B cell (primary cell): ENCODE results near the gene LRG1. TPM values are rescaled to one million over a fixed set of nuclear protein-coding genes. Genes with fewer than 3 reads are reported as not detected.

Source experiments
- ATAC-seq: fragments of 200-7000 bp; cut with Tn5 transposase; one replicate; pipeline ENCODE4 v1.10.0; 2021; ENCODE audit warnings: low read depth, mild to moderate bottlenecking, moderate number of reproducible peaks, moderate library complexity
- CTCF ChIA-PET: fragments of 350-600 bp; sonication (Branson Sonifier 250); formaldehyde crosslinking; loops from one replicate; lab custom pipeline; 2021; ENCODE audit warnings: antibody characterized with exemption, inconsistent platforms; lab: Charles Lee
- POLR2A ChIA-PET: fragments of 350-600 bp; sonication (Branson Sonifier 250); formaldehyde crosslinking; loops from one replicate; lab custom pipeline; 2021; ENCODE audit warnings: antibody characterized with exemption; lab: Charles Lee
- DNase-seq: peaks from one replicate; pipeline ENCODE4 v3.0.0; 2013
- H2AFZ ChIP-seq: 2 replicates; pipeline ENCODE4 v1.6.1; 2012; ENCODE audit warnings: mild to moderate bottlenecking, low read depth, low read length; ENCODE audit not compliant: insufficient read depth, poor library complexity, severe bottlenecking
- H3K27ac ChIP-seq, 2 donors: 1 replicate in 1 of 2; 2 replicates in 1 of 2; pipeline ENCODE4 v1.5.1; 2012 to 2013; ENCODE audit warnings: low read length in 2 of 2, mild to moderate bottlenecking in 2 of 2, moderate library complexity in 1 of 2
- H3K27me3 ChIP-seq, 4 experiments: fragments of 200-600 bp in 1 of 4; sonication (generic) in 1 of 4; replicated peaks in 1 of 4; 1 replicate in 2 of 4; 2 replicates in 2 of 4; pipeline versions ENCODE4 v1.6.1 to v1.7.0; 2013 to 2016; ENCODE audit warnings: low read length in 3 of 4, mild to moderate bottlenecking in 2 of 4, mixed read lengths in 1 of 4, moderate library complexity in 1 of 4; ENCODE audit not compliant: insufficient read depth in 4 of 4, control insufficient read depth in 3 of 4; ENCODE audit errors: control extremely low read depth in 1 of 4
- H3K36me3 ChIP-seq, 2 experiments: replicated peaks in 1 of 2; 1 replicate in 1 of 2; 2 replicates in 1 of 2; pipeline versions ENCODE4 v1.6.1 to v1.7.1; 2013; ENCODE audit warnings: low read length in 1 of 2; ENCODE audit not compliant: insufficient read depth in 2 of 2, control insufficient read depth in 1 of 2; ENCODE audit errors: control extremely low read depth in 1 of 2, extremely low read depth in 1 of 2
- H3K4me1 ChIP-seq, 2 donors: fragments of 200-600 bp in 1 of 2; sonication (generic) in 1 of 2; 1 replicate in 1 of 2; 2 replicates in 1 of 2; pipeline versions ENCODE4 v1.5.1 to v1.6.1; 2013 to 2017; ENCODE audit warnings: low read length in 2 of 2; ENCODE audit not compliant: control insufficient read depth in 2 of 2, insufficient read depth in 2 of 2
- H3K4me2 ChIP-seq: replicated peaks from 2 replicates; pipeline ENCODE3; 2012; ENCODE audit warnings: mild to moderate bottlenecking, low read depth, low read length; ENCODE audit not compliant: poor library complexity, severe bottlenecking
- H3K4me3 ChIP-seq, 5 experiments: fragments of 200-600 bp in 1 of 5; sonication (generic) in 1 of 5; 1 replicate in 3 of 5; 2 replicates in 2 of 5; pipeline versions ENCODE4 v1.5.1 to v1.7.0; 2011 to 2016; ENCODE audit warnings: low read length in 4 of 5, mild to moderate bottlenecking in 4 of 5, low read depth in 2 of 5, control low read depth in 1 of 5, moderate library complexity in 1 of 5; ENCODE audit not compliant: insufficient read depth in 1 of 5; ENCODE audit errors: control extremely low read depth in 1 of 5, extremely low read depth in 1 of 5
- H3K79me2 ChIP-seq: fragments of 200-600 bp; sonication (generic); one replicate; pipeline ENCODE4 v1.6.0; 2016; ENCODE audit warnings: low read length; ENCODE audit not compliant: control insufficient read depth, insufficient read depth
- H3K9ac ChIP-seq: fragments of 200-600 bp; sonication (generic); 2 replicates; pipeline ENCODE4 v1.6.1; 2017; ENCODE audit warnings: mild to moderate bottlenecking, low read length, moderate library complexity
- H3K9me3 ChIP-seq, 3 donors: one replicate each; pipeline versions ENCODE4 v1.6.1 to v1.7.1; 2013; ENCODE audit warnings: low read length in 2 of 3; ENCODE audit not compliant: control insufficient read depth in 2 of 3, insufficient read depth in 1 of 3; ENCODE audit errors: control extremely low read depth in 1 of 3
- H4K20me1 ChIP-seq: 2 replicates; pipeline ENCODE4 v1.6.0; 2012; ENCODE audit warnings: mild to moderate bottlenecking, low read length; ENCODE audit not compliant: insufficient read depth, control insufficient read depth, poor library complexity, severe bottlenecking
- H3K27ac Mint-ChIP-seq: one replicate; pipeline ENCODE4 v1.8.0; 2021; ENCODE audit warnings: mixed read lengths
- H3K27me3 Mint-ChIP-seq: one replicate; pipeline ENCODE4 v1.8.0; 2021; ENCODE audit warnings: mixed read lengths
- H3K4me1 Mint-ChIP-seq: one replicate; pipeline ENCODE4 v1.8.0; 2021; ENCODE audit warnings: mixed read lengths
- H3K4me3 Mint-ChIP-seq: one replicate; pipeline ENCODE4 v1.8.0; 2021; ENCODE audit warnings: mixed read lengths
- H3K9me3 Mint-ChIP-seq: one replicate; pipeline ENCODE4 v1.8.0; 2022; ENCODE audit warnings: mixed read lengths; ENCODE audit not compliant: insufficient read depth
- CTCF ChIP-seq: fragments of 200-600 bp; IDR thresholded peaks from one replicate; pipeline ENCODE4 v1.8.0; 2022; ENCODE audit warnings: antibody characterized with exemption, mild to moderate bottlenecking
- EZH2 ChIP-seq: IDR thresholded peaks from 2 replicates; pipeline ENCODE4 v1.6.1; 2012; ENCODE audit warnings: borderline replicate concordance, low read depth, mild to moderate bottlenecking, moderate library complexity, low read length; ENCODE audit not compliant: insufficient read depth, poor library complexity, severe bottlenecking
- WGBS: methylation state at CpG from one replicate; pipeline ENCODE4 v1.1.5; 2013; ENCODE audit warnings: missing lambda C conversion rate; ENCODE audit not compliant: insufficient coverage; 5-methylcytosine and 5-hydroxymethylcytosine counted together
- intact Hi-C: fragments of 100-400 bp; cut with micrococcal nuclease; formaldehyde crosslinking; loops from one replicate; pipeline ENCODE4 v1.10.0; 2022
- polyA plus RNA-seq: library from polyadenylated mRNA; depleted of rRNA; stranded (reverse); fragments of >200 nt; gene quantifications from 2 replicates; pipeline ENCODE4 v1.2.3, GENCODE V29; 2012
- total RNA-seq, 2 donors: library from RNA; stranded (reverse); fragments of 120-200 nt in 1 of 2; gene quantifications; 1 replicate in 1 of 2; 2 replicates in 1 of 2; pipeline versions ENCODE4 v1.2.3 to v1.2.4, GENCODE V29; 2013 to 2022

Gene LRG1
- total and polyA plus RNA-seq, 2 donors (not counting 1 experiment from before 2014, with no cell fraction given), result 0.21 to 0.27 TPM

DNA sequence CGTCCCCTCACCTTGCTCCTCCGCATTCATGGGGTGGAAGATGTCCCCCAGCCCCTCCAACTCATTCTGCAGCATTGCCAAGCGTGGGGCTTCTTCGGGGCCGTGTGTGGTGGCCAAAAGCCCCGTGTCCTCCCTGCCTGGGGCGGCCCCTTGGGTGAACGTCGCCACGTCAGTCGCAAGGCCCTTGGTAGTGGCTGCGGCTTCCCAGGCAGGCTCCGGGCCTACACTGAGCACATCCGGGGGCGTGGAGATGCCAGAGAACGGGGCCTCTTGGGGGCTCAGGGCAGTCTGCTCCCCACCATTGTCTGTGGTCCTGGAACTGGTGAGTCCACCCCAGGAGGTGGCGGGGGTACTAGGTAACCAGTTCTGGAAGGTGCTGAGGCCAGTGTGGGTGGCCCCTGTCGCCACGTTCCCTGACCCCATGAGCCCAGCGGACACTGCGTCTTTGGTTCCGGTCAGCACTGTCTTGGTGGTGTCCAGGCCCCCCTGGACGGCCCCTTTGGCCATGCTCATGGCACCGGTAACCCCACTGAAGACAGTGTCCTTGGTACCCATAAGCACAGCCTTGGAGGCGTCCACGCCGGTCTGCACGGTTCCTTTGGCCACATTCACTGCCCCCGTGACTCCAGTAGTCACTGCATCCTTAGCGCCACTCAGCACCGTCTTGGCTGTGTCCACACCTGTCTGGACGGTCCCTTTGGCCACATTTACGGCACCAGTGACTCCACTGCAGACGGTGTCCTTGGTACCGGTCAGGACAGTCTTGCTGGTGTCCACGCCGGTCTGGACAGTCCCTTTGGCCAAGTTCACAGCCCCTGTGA lies 29.2 kb downstream of the LRG1 start:
- peaks cover 0 to 13% (median 0%) of the 10 kb centered on the region in 3 donors for H3K9me3 ChIP-seq

More for the DNA sequence above, 29.2 kb downstream of the LRG1 start:
- CTCF ChIA-PET, result no interaction called here
- H3K9me3 Mint-ChIP-seq, result no peaks in the 10 kb centered on the region
- no peak overlapping the region for H3K4me3 ChIP-seq
- intact Hi-C loops, result no loop called here
- H3K27ac Mint-ChIP-seq, result no peak overlapping the region
- H3K4me3 Mint-ChIP-seq, result no peak overlapping the region
- H4K20me1 ChIP-seq, result no peaks in the 10 kb centered on the region
- H3K79me2 ChIP-seq, result no peaks in the 10 kb centered on the region
- no peak overlapping the region for H3K27ac ChIP-seq
- H3K27me3 Mint-ChIP-seq, result no peaks in the 10 kb centered on the region
- no peak for DNase-seq
- H3K27me3 ChIP-seq, result no peaks in the 10 kb centered on the region
- no peak overlapping the region for H2AFZ ChIP-seq
- TF ChIP-seq CTCF (no peak), EZH2 (no peak)
- POLR2A ChIA-PET, result no interaction called here
- no peak overlapping the region for H3K9ac ChIP-seq
- no peaks in the 10 kb centered on the region for H3K36me3 ChIP-seq
- no peak for ATAC-seq
- no peaks in the 10 kb centered on the region for H3K4me1 ChIP-seq
- no peak overlapping the region for H3K4me2 ChIP-seq
- WGBS, result 89% methylated on average over 37 of the region's 37 CpGs
- H3K4me1 Mint-ChIP-seq, result no peaks in the 10 kb centered on the region
